ENCODE measurements around the gene OR52M1.
"Not testable (repeated sequence)": the region's sequence is repeated elsewhere in the genome, so short reads cannot be mapped to it uniquely, and the experiment has no call there.

Gene OR52M1

DNA sequence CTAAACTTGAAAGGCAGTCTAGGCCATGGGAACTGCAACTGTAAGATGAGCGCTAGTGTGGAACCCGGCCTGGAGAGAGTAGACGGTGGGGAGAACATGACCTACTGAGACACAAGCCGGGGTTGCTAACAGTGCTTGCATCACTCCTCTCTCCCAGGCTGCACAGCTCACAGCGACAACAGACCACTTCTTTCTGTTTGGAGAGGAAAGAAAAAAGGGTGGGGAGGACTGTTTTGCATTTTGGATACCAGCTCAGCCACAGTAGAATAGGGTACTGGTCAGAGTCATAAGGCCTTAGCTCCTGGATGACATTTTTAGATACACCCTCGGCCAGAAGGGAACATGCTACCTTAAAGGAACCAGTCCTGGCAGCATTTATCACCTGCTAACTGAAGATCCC, 22.2 kb upstream of the OR52M1 start:
- Histone ChIP-seq H3K9ac (ENCODE audit: insufficient read length) (no peak overlapping the region), H3K4me3 (no peak overlapping the region), H3K9me3 (ENCODE audit: low read depth, low read length) (no peaks in the 10 kb centered on the region), H3K27ac (no peak overlapping the region), H3K36me3 (ENCODE audit: insufficient read depth, low read length) (no peaks in the 10 kb centered on the region)
- DNase-seq (ENCODE audit: low read depth, low spot score), result no peak
- TF ChIP-seq EZH2 (IDR thresholded peaks at IDR 0.05), result no peak
- no peak for TF ChIP-seq POLR2AphosphoS5 (IDR thresholded peaks at IDR 0.05; ENCODE audit: borderline replicate concordance, low read depth, low read length)
- no peak for TF ChIP-seq FOXP2 (optimal IDR thresholded peaks at IDR 0.05; ENCODE audit: control extremely low read depth, extremely low read length, insufficient read depth)

DNA sequence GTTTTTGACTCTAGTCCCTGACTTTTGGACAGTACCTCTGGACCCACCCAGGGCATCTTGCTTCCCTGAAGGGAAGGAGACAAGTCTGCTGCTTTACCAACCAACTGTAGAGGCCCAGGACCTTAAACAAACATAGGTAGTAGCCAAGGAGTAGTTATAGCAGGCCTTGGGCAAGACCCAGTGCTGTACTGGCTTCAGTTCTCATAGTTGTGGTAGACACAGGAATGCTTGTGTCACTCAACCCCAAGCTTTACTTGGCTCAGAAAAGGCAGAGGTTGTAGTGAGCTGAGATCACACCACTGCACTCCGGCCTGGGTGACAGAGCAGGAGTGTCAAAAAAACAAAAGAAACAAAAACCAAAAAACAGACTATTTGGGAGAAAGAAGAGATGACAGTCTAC, 21.3 kb upstream of the OR52M1 start:
- Histone ChIP-seq H3K36me3 (ENCODE audit: insufficient read depth, low read length) (no peaks in the 10 kb centered on the region), H3K9ac (ENCODE audit: insufficient read length) (no peak overlapping the region), H3K9me3 (ENCODE audit: low read depth, low read length) (no peaks in the 10 kb centered on the region), H3K27ac (no peak overlapping the region), H3K4me3 (no peak overlapping the region)
- DNase-seq (ENCODE audit: low read depth, low spot score), result no peak
- no peak for TF ChIP-seq POLR2AphosphoS5 (IDR thresholded peaks at IDR 0.05; ENCODE audit: borderline replicate concordance, low read depth, low read length)
- TF ChIP-seq EZH2 (IDR thresholded peaks at IDR 0.05), result no peak
- no peak for TF ChIP-seq FOXP2 (optimal IDR thresholded peaks at IDR 0.05; ENCODE audit: control extremely low read depth, extremely low read length, insufficient read depth)

- TF ChIP-seq EZH2 (IDR thresholded peaks at IDR 0.05) (no peak), FOXP2 (optimal IDR thresholded peaks at IDR 0.05; ENCODE audit: control extremely low read depth, extremely low read length, insufficient read depth) (no peak), POLR2AphosphoS5 (IDR thresholded peaks at IDR 0.05; ENCODE audit: borderline replicate concordance, low read depth, low read length) (no peak)
- no peak overlapping the region for H3K9ac ChIP-seq (ENCODE audit: insufficient read length)
- H3K9me3 ChIP-seq (ENCODE audit: low read depth, low read length), result no peaks in the 10 kb centered on the region
- H3K4me3 ChIP-seq, result no peak overlapping the region
- no peaks in the 10 kb centered on the region for H3K36me3 ChIP-seq (ENCODE audit: insufficient read depth, low read length)
- DNase-seq (ENCODE audit: low read depth, low spot score), result no peak
- H3K27ac ChIP-seq, result no peak overlapping the region
Observed at GRCh38 chr11:4527926-4528325, 17.1 kb upstream of the OR52M1 start.

DNA sequence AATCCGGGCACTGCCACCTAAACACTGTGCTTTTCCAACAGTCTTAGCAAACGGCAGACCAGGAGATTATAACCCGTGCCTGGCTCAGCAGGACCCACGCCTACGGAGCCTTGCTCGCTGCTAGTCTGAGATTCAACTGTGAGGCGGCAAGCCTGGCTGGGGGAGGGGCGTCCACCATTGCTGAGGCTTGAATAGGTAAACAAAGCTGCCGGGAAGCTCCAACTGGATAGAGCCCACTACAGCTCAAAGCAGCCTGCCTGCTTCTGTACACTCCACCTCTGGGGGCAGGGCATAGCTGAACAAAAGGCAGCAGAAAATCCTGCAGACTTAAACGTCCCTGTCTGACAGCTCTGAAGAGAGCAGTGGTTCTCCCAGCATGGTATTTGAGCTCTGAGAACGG, 13.3 kb upstream of the OR52M1 start:
- not testable (repeated sequence) for H3K9me3 ChIP-seq (ENCODE audit: low read depth, low read length); H3K27ac ChIP-seq; DNase-seq (ENCODE audit: low read depth, low spot score); H3K36me3 ChIP-seq (ENCODE audit: insufficient read depth, low read length); H3K4me3 ChIP-seq; H3K9ac ChIP-seq (ENCODE audit: insufficient read length)

GRCh38 chr11:4539603-4540219, 5.3 kb upstream of the OR52M1 start:
- H3K4me3 ChIP-seq, result no peak overlapping the region
- TF ChIP-seq POLR2AphosphoS5 (IDR thresholded peaks at IDR 0.05; ENCODE audit: borderline replicate concordance, low read depth, low read length), result no peak
- TF ChIP-seq FOXP2 (optimal IDR thresholded peaks at IDR 0.05; ENCODE audit: control extremely low read depth, extremely low read length, insufficient read depth), result no peak
- no peak for TF ChIP-seq EZH2 (IDR thresholded peaks at IDR 0.05)
- no peaks in the 10 kb centered on the region for H3K36me3 ChIP-seq (ENCODE audit: insufficient read depth, low read length)
- DNase-seq (ENCODE audit: low read depth, low spot score), result no peak
- no peak overlapping the region for H3K27ac ChIP-seq
- no peak overlapping the region for H3K9ac ChIP-seq (ENCODE audit: insufficient read length)
- H3K9me3 ChIP-seq (ENCODE audit: low read depth, low read length), result no peaks in the 10 kb centered on the region

- Histone ChIP-seq H3K9ac (ENCODE audit: insufficient read length) (no peak overlapping the region), H3K4me3 (no peak overlapping the region), H3K27ac (no peak overlapping the region), H3K36me3 (ENCODE audit: insufficient read depth, low read length) (no peaks in the 10 kb centered on the region), H3K9me3 (ENCODE audit: low read depth, low read length) (no peaks in the 10 kb centered on the region)
- DNase-seq (ENCODE audit: low read depth, low spot score), result no peak
- TF ChIP-seq FOXP2 (optimal IDR thresholded peaks at IDR 0.05; ENCODE audit: control extremely low read depth, extremely low read length, insufficient read depth) (no peak), POLR2AphosphoS5 (IDR thresholded peaks at IDR 0.05; ENCODE audit: borderline replicate concordance, low read depth, low read length) (no peak), EZH2 (IDR thresholded peaks at IDR 0.05) (no peak)
Observed at GRCh38 chr11:4541071-4541470, 3.9 kb upstream of the OR52M1 start.

- no peaks in the 10 kb centered on the region for H3K9me3 ChIP-seq (ENCODE audit: low read depth, low read length)
- H3K36me3 ChIP-seq (ENCODE audit: insufficient read depth, low read length), result no peaks in the 10 kb centered on the region
- H3K4me3 ChIP-seq, result no peak overlapping the region
- DNase-seq (ENCODE audit: low read depth, low spot score), result no peak
- no peak overlapping the region for H3K9ac ChIP-seq (ENCODE audit: insufficient read length)
- H3K27ac ChIP-seq, result no peak overlapping the region
- TF ChIP-seq POLR2AphosphoS5 (IDR thresholded peaks at IDR 0.05; ENCODE audit: borderline replicate concordance, low read depth, low read length) (no peak), FOXP2 (optimal IDR thresholded peaks at IDR 0.05; ENCODE audit: control extremely low read depth, extremely low read length, insufficient read depth) (no peak), EZH2 (IDR thresholded peaks at IDR 0.05) (no peak)
Observed at GRCh38 chr11:4543561-4543960, 1.4 kb upstream of the OR52M1 start.

DNA sequence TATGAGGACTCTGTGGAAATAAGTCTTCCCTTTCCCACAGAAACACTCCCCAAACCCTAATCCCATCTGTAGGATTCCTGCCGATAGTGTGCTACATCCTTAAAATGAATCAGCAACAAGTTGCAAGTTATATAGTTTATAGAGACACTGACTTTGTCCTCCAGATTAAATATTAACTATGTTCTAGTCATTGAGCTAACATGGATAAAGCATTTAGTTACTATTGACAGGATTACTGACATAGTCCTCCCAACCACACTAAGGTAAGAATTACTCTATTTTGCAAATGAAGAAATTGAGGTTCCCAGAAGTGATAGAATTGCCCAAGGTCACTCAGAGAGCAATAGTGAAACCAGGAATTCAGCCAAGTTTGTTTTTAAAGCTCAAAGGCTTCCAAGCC, 1.9 kb downstream of the OR52M1 start:
- DNase-seq (ENCODE audit: low read depth, low spot score), result no peak
- Histone ChIP-seq H3K9me3 (ENCODE audit: low read depth, low read length) (no peaks in the 10 kb centered on the region), H3K4me3 (no peak overlapping the region), H3K9ac (ENCODE audit: insufficient read length) (no peak overlapping the region), H3K36me3 (ENCODE audit: insufficient read depth, low read length) (no peaks in the 10 kb centered on the region), H3K27ac (no peak overlapping the region)
- TF ChIP-seq POLR2AphosphoS5 (IDR thresholded peaks at IDR 0.05; ENCODE audit: borderline replicate concordance, low read depth, low read length), result no peak
- TF ChIP-seq EZH2 (IDR thresholded peaks at IDR 0.05), result no peak
- TF ChIP-seq FOXP2 (optimal IDR thresholded peaks at IDR 0.05; ENCODE audit: control extremely low read depth, extremely low read length, insufficient read depth), result no peak

GRCh38 chr11:4547416-4547815, 2.4 kb downstream of the OR52M1 start:
- H3K9ac ChIP-seq (ENCODE audit: insufficient read length), result no peak overlapping the region
- no peak for DNase-seq (ENCODE audit: low read depth, low spot score)
- H3K9me3 ChIP-seq (ENCODE audit: low read depth, low read length), result no peaks in the 10 kb centered on the region
- TF ChIP-seq EZH2 (IDR thresholded peaks at IDR 0.05), result no peak
- no peaks in the 10 kb centered on the region for H3K36me3 ChIP-seq (ENCODE audit: insufficient read depth, low read length)
- no peak overlapping the region for H3K4me3 ChIP-seq
- H3K27ac ChIP-seq, result no peak overlapping the region
